Liver (tissue), 9 donors: ENCODE measurements around the gene TM4SF18. TPM values are rescaled to one million over a fixed set of nuclear protein-coding genes. Genes with fewer than 3 reads are reported as not detected.

Experiments used
- DNase-seq: peaks from one replicate; pipeline ENCODE4 v3.0.0-alpha.2; 2017; ENCODE audit warnings: low spot score
- H3K27ac ChIP-seq, 2 donors: one replicate each; pipeline ENCODE4 v1.7.0; 2013; ENCODE audit warnings: inconsistent platforms in 2 of 2, low read length in 2 of 2, control low read depth in 1 of 2, low read depth in 1 of 2, mild to moderate bottlenecking in 1 of 2
- H3K27me3 ChIP-seq, 4 donors: one replicate each; pipeline versions ENCODE4 v1.6.1 to v1.7.0; 2013; ENCODE audit warnings: low read length in 3 of 4, inconsistent platforms in 1 of 4, mild to moderate bottlenecking in 1 of 4, moderate library complexity in 1 of 4; ENCODE audit not compliant: control insufficient read depth in 4 of 4, insufficient read depth in 4 of 4
- H3K36me3 ChIP-seq, 4 donors: one replicate each; pipeline versions ENCODE4 v1.6.1 to v1.7.0; 2013; ENCODE audit warnings: low read length in 3 of 4, mild to moderate bottlenecking in 3 of 4, low read depth in 1 of 4, moderate library complexity in 1 of 4; ENCODE audit not compliant: control insufficient read depth in 4 of 4, insufficient read depth in 3 of 4
- H3K4me1 ChIP-seq, 4 donors: one replicate each; pipeline versions ENCODE4 v1.6.1 to v1.7.0; 2013; ENCODE audit warnings: low read length in 3 of 4, mild to moderate bottlenecking in 3 of 4, moderate library complexity in 1 of 4; ENCODE audit not compliant: control insufficient read depth in 4 of 4, insufficient read depth in 4 of 4
- H3K4me3 ChIP-seq, 3 donors: one replicate each; pipeline versions ENCODE4 v1.6.1 to v1.7.0; 2013; ENCODE audit warnings: low read length in 3 of 3, control low read depth in 1 of 3, low read depth in 1 of 3, mild to moderate bottlenecking in 1 of 3
- H3K9ac ChIP-seq, 2 donors: one replicate each; pipeline ENCODE4 v1.7.0; 2013; ENCODE audit warnings: low read length in 2 of 2, mild to moderate bottlenecking in 2 of 2, moderate library complexity in 2 of 2, control low read depth in 1 of 2, low read depth in 1 of 2
- H3K9me3 ChIP-seq, 4 donors: one replicate each; pipeline versions ENCODE4 v1.6.1 to v1.7.0; 2013; ENCODE audit warnings: low read length in 3 of 4; ENCODE audit not compliant: control insufficient read depth in 4 of 4
- ATF3 ChIP-seq: IDR thresholded peaks from 2 replicates; pipeline ENCODE4 v1.6.1; 2016; ENCODE audit warnings: antibody characterized with exemption
- EGR1 ChIP-seq, 2 donors: IDR thresholded peaks; 2 replicates each; pipeline ENCODE4 v1.6.1; 2016 to 2018; ENCODE audit warnings: antibody characterized with exemption in 2 of 2, low read depth in 2 of 2
- FOXA2 ChIP-seq: IDR thresholded peaks from 2 replicates; pipeline ENCODE4 v1.6.1; 2016; ENCODE audit warnings: antibody characterized with exemption
- GABPA ChIP-seq, 2 donors: IDR thresholded peaks in 1 of 2; conservative IDR thresholded peaks in 1 of 2; 2 replicates each; pipeline ENCODE4 v1.6.1; 2016; ENCODE audit warnings: antibody characterized with exemption in 2 of 2, mild to moderate bottlenecking in 1 of 2, moderate library complexity in 1 of 2
- HNF4A ChIP-seq, 2 donors: conservative IDR thresholded peaks; 2 replicates each; pipeline ENCODE4 v1.6.1; 2016; ENCODE audit warnings: antibody characterized with exemption in 2 of 2, mild to moderate bottlenecking in 2 of 2
- HNF4G ChIP-seq: IDR thresholded peaks from 2 replicates; pipeline ENCODE4 v1.6.1; 2016; ENCODE audit warnings: antibody characterized with exemption
- MAX ChIP-seq: IDR thresholded peaks from 2 replicates; pipeline ENCODE4 v1.6.1; 2016; ENCODE audit warnings: antibody characterized with exemption
- NR2F2 ChIP-seq: IDR thresholded peaks from 2 replicates; pipeline ENCODE4 v1.6.1; 2016; ENCODE audit warnings: antibody characterized with exemption
- REST ChIP-seq: IDR thresholded peaks from 2 replicates; pipeline ENCODE4 v1.6.1; 2016; ENCODE audit warnings: antibody characterized with exemption, mild to moderate bottlenecking
- RXRA ChIP-seq, 2 donors: IDR thresholded peaks; 2 replicates each; pipeline ENCODE4 v1.6.1; 2017 to 2018; ENCODE audit warnings: antibody characterized with exemption in 2 of 2, mild to moderate bottlenecking in 1 of 2
- SP1 ChIP-seq: IDR thresholded peaks from 2 replicates; pipeline ENCODE4 v1.6.1; 2018; ENCODE audit warnings: antibody characterized with exemption, mild to moderate bottlenecking
- YY1 ChIP-seq: IDR thresholded peaks from 2 replicates; pipeline ENCODE4 v1.6.1; 2016; ENCODE audit warnings: antibody characterized with exemption, mild to moderate bottlenecking
- WGBS: extraction: QIAGEN DNeasy Blood & Tissue Kit; methylation state at CpG from one replicate; pipeline ENCODE4 v1.1.7; 2013; 5-methylcytosine and 5-hydroxymethylcytosine counted together
- polyA plus RNA-seq, 2 donors: library from polyadenylated mRNA; stranded (reverse) in 1 of 2; unstranded in 1 of 2; fragments of 200-250 nt in 1 of 2; fragments of >200 nt in 1 of 2; fragmentation: Nextera tagmentation in 1 of 2; extraction: Ambion mirVana in 1 of 2; gene quantifications; one replicate each; pipeline versions ENCODE4 v1.2.1 to v1.2.3, GENCODE V29; 2013 to 2015
- total RNA-seq, 2 donors: library from RNA; depleted of rRNA; stranded (reverse); fragments of >200 nt; gene quantifications; one replicate each; pipeline ENCODE4 v1.2.3, GENCODE V29; 2014
- TF ChIP-seq, protein P1 (sequence below): fragments of 150-350 bp; IDR thresholded peaks from 2 replicates; pipeline ENCODE4 v1.5.1; 2017; ENCODE audit warnings: improper control_type of control experiment, low read depth, low read length; ENCODE audit not compliant: missing input control
- TF ChIP-seq, protein P2 (sequence below): IDR thresholded peaks from 2 replicates; pipeline ENCODE4 v1.6.1; 2016; ENCODE audit warnings: antibody characterized with exemption
- donor health status: healthy.
- donor health status: healthy.
- donor health status: healthy.
- donor health status: healthy.
- donor health status: healthy.

TM4SF18 gene
- total and polyA plus RNA-seq, 4 donors = 4.9 to 12.6 (median 6.4) TPM

GRCh38 chr3:149382101-149382467 is 48.6 kb upstream of the TM4SF18 start:
- 81% methylated on average over 4 of the region's 4 CpGs for WGBS

DNA sequence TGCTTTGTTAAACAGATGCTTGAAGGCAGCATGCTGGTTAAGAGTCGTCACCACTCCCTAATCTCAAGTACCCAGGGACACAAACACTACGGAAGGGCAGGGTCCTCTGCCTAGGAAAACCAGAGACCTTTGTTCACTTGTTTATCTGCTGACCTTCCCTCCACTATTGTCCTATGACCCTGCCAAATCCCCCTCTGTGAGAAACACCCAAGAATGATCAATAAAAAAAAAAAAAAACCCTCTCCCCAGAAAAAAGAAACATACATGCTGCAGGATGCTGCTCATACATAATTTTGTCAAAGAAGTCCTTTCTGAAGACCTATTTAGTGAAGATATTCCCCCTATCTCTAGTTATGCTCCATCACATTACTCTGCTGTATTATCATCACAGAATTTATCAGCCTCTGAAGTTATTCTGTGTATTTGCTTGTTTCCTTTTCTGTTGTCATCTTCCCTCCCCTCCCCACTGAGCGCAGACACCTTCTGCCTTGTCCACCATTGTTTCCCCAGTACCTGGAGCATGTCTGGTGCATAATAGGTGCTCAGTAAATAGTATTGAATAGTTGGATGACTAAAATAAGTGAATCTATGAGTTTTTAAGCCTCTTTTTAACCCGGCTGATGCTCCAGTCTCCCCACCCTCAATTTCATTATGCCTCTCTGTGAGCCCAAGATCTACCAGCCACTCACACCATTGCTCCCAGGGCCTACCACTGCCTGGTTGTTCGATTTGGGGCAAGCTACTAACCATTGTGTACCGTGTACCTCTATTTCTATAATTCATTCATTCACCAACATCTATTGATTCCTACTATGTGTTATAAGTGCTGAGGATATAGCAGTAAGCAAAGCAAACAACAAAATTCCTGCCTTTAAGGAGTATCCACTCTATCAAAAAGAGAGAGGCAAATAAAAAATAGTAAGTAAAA is 48.0 kb upstream of the TM4SF18 start:
- WGBS = 76% methylated on average over 6 of the region's 6 CpGs
- TF ChIP-seq YY1 (no peak), ATF3 (no peak), SP1 (no peak), MAX (no peak), REST (no peak), FOXA2 (no peak), GABPA (IDR thresholded peaks at IDR 0.05 in 1 of 2, conservative IDR thresholded peaks at IDR 0.05 in 1 of 2) (no peak), RXRA (IDR thresholded peaks at IDR 0.05) (no peak), HNF4G (no peak), EGR1 (IDR thresholded peaks at IDR 0.05; ENCODE audit: low read depth in 2 of 2) (no peak), HNF4A (conservative IDR thresholded peaks at IDR 0.05) (no peak)
- TF ChIP-seq, protein P1, sequence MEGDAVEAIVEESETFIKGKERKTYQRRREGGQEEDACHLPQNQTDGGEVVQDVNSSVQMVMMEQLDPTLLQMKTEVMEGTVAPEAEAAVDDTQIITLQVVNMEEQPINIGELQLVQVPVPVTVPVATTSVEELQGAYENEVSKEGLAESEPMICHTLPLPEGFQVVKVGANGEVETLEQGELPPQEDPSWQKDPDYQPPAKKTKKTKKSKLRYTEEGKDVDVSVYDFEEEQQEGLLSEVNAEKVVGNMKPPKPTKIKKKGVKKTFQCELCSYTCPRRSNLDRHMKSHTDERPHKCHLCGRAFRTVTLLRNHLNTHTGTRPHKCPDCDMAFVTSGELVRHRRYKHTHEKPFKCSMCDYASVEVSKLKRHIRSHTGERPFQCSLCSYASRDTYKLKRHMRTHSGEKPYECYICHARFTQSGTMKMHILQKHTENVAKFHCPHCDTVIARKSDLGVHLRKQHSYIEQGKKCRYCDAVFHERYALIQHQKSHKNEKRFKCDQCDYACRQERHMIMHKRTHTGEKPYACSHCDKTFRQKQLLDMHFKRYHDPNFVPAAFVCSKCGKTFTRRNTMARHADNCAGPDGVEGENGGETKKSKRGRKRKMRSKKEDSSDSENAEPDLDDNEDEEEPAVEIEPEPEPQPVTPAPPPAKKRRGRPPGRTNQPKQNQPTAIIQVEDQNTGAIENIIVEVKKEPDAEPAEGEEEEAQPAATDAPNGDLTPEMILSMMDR = no peak
- TF ChIP-seq, protein P2, sequence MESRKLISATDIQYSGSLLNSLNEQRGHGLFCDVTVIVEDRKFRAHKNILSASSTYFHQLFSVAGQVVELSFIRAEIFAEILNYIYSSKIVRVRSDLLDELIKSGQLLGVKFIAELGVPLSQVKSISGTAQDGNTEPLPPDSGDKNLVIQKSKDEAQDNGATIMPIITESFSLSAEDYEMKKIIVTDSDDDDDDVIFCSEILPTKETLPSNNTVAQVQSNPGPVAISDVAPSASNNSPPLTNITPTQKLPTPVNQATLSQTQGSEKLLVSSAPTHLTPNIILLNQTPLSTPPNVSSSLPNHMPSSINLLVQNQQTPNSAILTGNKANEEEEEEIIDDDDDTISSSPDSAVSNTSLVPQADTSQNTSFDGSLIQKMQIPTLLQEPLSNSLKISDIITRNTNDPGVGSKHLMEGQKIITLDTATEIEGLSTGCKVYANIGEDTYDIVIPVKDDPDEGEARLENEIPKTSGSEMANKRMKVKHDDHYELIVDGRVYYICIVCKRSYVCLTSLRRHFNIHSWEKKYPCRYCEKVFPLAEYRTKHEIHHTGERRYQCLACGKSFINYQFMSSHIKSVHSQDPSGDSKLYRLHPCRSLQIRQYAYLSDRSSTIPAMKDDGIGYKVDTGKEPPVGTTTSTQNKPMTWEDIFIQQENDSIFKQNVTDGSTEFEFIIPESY = no peak

More at GRCh38 chr3:149382101-149382467, 48.6 kb upstream of the TM4SF18 start:
- Histone ChIP-seq H3K9ac (no peak overlapping the region), H3K27ac (no peak overlapping the region), H3K36me3 (no peaks in the 10 kb centered on the region), H3K27me3 (no peaks in the 10 kb centered on the region), H3K4me1 (peaks cover 4 to 15% (median 8%) of the 10 kb centered on the region in 4 donors), H3K9me3 (no peaks in the 10 kb centered on the region), H3K4me3 (no peak overlapping the region)
- TF ChIP-seq HNF4A (conservative IDR thresholded peaks at IDR 0.05) (no peak), REST (no peak), RXRA (IDR thresholded peaks at IDR 0.05) (no peak), NR2F2 (no peak)
- no peak for DNase-seq

More for the DNA sequence above, 48.0 kb upstream of the TM4SF18 start:
- peaks cover 2 to 17% (median 11%) of the 10 kb centered on the region in 4 donors for H3K4me1 ChIP-seq
- no peak overlapping the region for H3K9ac ChIP-seq
- H3K27me3 ChIP-seq = no peaks in the 10 kb centered on the region
- no peak overlapping the region for H3K27ac ChIP-seq
- H3K4me3 ChIP-seq = no peak overlapping the region
- H3K9me3 ChIP-seq = no peaks in the 10 kb centered on the region
- no peak for DNase-seq
- H3K36me3 ChIP-seq = no peaks in the 10 kb centered on the region
